Ishikawa (cell line): ENCODE measurements around the gene SETDB1.
A peak's percentile ranks its signal among the peaks of the same experiment; 100 is the strongest.

ENCODE experiments used
- CEBPB ChIP-seq: IDR thresholded peaks from 2 replicates; pipeline ENCODE4 v1.6.1; 2012
- CREB1 ChIP-seq: IDR thresholded peaks from 2 replicates; pipeline ENCODE4 v1.6.1; 2012; ENCODE audit warnings: low read depth
- EP300 ChIP-seq: IDR thresholded peaks from 2 replicates; pipeline ENCODE4 v1.6.1; 2012; ENCODE audit warnings: borderline replicate concordance
- MAX ChIP-seq: IDR thresholded peaks from 2 replicates; pipeline ENCODE4 v1.6.1; 2012
- NFIC ChIP-seq: IDR thresholded peaks from 2 replicates; pipeline ENCODE4 v1.6.1; 2012
- RAD21 ChIP-seq: IDR thresholded peaks from 2 replicates; pipeline ENCODE4 v1.6.1; 2012; ENCODE audit warnings: low read depth
- REST ChIP-seq: IDR thresholded peaks from 2 replicates; pipeline ENCODE4 v1.6.1; 2012; ENCODE audit warnings: low read depth, mild to moderate bottlenecking
- TAF1 ChIP-seq: IDR thresholded peaks from 2 replicates; pipeline ENCODE4 v1.6.1; 2012; ENCODE audit warnings: low read depth, mild to moderate bottlenecking
- TEAD4 ChIP-seq: IDR thresholded peaks from 2 replicates; pipeline ENCODE4 v1.6.1; 2012
- USF1 ChIP-seq: IDR thresholded peaks from 2 replicates; pipeline ENCODE4 v1.6.1; 2012
- YY1 ChIP-seq: IDR thresholded peaks from 2 replicates; pipeline ENCODE4 v1.6.1; 2012; ENCODE audit warnings: low read depth
- ZBTB7A ChIP-seq: IDR thresholded peaks from 2 replicates; pipeline ENCODE4 v1.6.1; 2012; ENCODE audit warnings: low read depth

GRCh38 chr1:150887018-150887417 lies 39.1 kb upstream of the SETDB1 start, which contains the start of gene CTXND2:
- no peak for TF ChIP-seq CEBPB
- no peak for TF ChIP-seq CREB1
- TF ChIP-seq TAF1 = no peak
- TF ChIP-seq EP300 = no peak
- no peak for TF ChIP-seq RAD21
- TF ChIP-seq MAX = no peak
- no peak for TF ChIP-seq ZBTB7A
- no peak for TF ChIP-seq REST
- TF ChIP-seq NFIC = no peak
- no peak for TF ChIP-seq USF1
- peak; percentile 22; the same call in 1 of the 2 replicates for TF ChIP-seq TEAD4
- TF ChIP-seq YY1 = no peak
